GM18867 (cell line): ENCODE data around the gene CARD14.
"Not testable (repeated sequence)": the region's sequence is repeated elsewhere in the genome, so short reads cannot be mapped to it uniquely, and the experiment has no call there.

Experiments used
- ATAC-seq: cut with Tn5 transposase; IDR thresholded peaks from one replicate; pipeline ENCODE4 v1.9.1; 2021; ENCODE audit warnings: mild to moderate bottlenecking, moderate library complexity; ENCODE audit not compliant: unreplicated experiment

Gene CARD14

DNA sequence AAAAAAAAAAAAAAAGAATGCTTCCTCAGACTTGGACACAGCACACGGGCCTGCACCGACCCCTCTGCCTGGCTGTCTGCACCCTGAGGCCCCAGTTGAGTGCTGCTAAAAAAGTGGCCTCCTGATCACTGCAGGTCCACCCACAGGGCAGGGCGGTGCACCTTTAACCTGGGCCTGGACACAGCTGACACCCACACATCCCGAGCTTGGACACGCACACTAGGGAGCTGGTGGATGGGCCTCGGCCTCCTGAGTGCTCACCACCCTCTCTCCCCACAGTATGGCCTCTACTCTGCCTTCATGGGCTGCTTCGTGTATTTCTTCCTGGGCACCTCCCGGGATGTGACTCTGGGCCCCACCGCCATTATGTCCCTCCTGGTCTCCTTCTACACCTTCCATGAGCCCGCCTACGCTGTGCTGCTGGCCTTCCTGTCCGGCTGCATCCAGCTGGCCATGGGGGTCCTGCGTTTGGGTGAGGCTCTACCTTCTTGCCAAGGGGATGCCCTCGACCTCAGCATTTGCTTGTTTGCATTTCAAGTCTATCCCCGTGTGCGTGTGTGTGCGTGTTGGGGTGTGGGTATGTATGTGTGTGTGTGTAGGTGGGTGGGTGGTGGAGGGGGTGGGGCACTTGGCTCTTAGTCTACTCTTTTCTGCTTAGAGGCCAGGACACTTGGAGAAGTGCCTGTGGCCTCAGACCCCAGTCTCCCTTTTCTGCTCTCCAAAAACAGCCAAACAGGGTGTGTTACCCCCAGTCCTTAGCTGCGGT, 52.7 kb downstream of the CARD14 start:
- no peak for ATAC-seq

DNA sequence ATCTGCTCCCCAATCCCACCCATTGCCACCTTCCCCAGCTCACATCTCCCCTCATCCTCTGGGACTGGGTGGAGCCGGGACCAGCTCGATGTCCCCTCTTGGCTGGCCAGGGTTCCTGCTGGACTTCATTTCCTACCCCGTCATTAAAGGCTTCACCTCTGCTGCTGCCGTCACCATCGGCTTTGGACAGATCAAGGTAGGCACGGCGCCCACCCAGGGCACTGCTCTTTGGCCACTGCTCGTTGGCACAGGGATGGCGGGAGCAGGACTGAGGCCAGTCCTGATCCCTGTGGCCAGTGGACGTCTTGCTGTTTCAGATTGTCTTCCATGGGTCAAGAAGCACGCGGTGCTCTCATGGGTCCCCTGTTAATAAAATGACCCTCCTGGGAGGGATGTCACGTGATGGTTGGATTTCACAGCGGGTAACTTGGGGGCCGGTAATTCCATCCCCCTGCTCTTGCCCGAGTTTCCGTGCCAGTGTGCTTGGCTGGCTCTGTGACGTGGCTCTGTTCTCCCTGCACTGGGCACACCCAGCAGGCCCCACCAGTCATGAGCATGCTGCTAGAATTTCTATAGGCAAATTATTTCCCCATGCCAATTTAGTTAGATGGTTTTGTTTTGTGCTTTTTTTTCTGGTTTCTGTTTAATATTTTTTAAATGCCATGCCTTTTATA, 53.4 kb downstream of the CARD14 start:
- no peak for ATAC-seq

GRCh38 chr17:80223838-80224497, 54.1 kb downstream of the CARD14 start:
- ATAC-seq, result no peak

- ATAC-seq, result no peak
These were observed 54.9 kb downstream of the CARD14 start for GRCh38 chr17:80224683-80225082.

- ATAC-seq, result no peak
These were observed 55.4 kb downstream of the CARD14 start for GRCh38 chr17:80225230-80225629.

- no peak for ATAC-seq
These were observed 57.3 kb downstream of the CARD14 start for GRCh38 chr17:80227156-80227555.

DNA sequence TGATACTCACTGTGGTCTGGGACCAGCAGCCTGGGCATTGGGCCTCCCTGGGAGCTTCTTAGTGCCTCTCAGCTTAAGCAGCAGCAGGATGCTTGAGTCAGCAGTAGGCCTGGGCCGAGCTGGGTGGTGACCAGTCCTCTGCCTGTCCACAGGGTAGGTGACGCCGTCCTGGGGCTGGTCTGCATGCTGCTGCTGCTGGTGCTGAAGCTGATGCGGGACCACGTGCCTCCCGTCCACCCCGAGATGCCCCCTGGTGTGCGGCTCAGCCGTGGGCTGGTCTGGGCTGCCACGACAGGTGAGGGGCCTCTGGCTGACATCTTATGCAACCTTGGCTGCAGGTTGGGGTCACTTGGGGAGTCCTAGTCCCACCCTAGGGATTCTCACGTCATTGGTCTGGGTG, 57.8 kb downstream of the CARD14 start:
- no peak for ATAC-seq

DNA sequence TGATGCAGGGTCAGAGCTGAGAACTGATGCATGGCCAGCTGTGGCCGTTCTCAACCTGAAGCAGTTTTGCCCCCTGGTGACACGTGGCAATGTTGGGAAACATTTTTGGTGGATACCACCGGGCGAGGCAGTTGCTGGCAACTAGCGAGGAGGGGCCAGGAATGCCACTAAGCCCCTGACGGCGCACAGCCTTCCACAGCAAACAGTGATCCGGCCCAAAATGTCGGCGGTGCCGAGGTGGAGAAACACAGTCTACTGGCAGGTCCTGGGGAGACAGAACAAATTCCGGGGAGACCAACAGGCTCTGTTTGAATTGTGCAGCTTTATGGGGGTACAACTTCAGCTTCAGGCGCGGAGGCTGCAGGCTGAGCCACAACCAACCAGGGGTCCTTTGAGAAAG, 58.6 kb downstream of the CARD14 start:
- ATAC-seq, result no peak

DNA sequence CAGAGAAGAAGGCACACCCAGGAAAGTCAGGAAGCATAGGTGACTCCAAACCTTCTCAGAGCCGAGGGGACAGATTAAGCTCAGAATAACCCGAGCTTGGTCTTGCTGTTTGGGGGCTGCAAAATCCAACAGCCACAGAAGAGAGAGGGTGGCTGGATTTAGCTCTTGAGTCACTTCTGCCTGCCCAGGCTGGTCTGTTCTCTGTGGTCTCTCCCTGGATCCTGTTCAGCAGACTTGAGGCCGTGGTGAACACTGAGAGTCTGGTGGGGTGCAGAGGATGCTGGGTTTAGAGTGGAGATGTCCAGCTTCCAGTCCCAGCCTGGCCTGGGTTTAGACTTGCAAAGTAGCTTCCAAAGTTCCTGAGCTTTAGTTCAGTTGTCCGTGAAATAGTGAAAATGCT, 59.2 kb downstream of the CARD14 start:
- no peak for ATAC-seq

DNA sequence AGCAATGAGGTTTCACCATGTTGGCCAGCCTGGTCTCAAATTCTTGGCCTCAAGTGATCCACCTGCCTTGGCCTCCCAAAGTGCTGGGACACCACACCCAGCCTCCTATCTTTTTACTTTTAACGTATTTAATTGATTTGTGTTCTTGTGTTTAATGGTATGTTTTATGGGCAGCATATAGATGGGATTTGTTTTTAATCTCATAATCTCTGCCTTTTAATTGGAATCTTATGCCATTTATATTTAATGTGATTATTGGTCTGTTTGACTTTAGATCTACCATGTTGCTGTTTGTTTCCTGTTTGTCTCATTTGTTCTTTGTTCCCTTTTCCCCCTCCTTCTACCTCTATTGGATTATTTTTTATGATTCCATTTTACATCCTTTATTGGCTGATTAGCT, 62.6 kb downstream of the CARD14 start:
- ATAC-seq, result no peak

DNA sequence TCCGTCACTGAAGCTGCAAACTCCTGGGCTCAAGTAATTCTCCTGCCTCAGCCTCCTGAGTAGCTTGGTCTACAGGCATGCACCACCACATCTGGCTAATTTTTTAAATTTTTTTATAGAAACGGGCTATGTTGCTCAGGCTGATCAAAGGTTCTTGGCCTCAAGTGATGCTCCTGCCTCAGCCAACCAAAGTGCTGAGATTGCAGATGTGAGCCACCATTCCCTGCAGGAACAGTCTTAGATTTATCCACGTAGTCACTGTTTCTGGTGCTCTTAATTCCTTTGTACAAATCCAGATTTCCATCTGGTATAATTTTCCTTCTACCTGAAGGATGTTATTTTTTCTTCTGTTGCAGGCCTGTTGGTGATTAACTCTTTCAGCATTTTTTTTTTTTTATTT, 63.4 kb downstream of the CARD14 start:
- no peak for ATAC-seq

GRCh38 chr17:80236911-80237310, 67.1 kb downstream of the CARD14 start:
- no peak for ATAC-seq

DNA sequence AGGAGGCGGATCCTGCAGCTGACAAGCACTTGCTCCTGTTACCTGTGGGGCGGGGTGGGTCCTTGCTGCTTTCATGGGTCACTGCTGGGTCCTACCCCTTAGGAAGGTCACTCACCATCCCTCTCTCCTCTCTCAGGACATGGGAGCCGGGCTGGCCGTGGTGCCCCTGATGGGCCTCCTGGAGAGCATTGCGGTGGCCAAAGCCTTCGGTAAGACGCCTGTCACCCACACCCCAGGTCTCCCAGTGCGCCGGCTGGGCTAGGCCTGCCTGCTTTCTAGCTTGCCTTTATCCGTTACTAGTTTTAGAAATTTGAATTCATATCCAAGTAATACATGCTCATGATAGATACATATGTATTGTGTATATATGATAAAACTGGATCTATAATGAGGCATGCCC, 67.6 kb downstream of the CARD14 start:
- no peak for ATAC-seq

- ATAC-seq, result no peak
These were observed 72.7 kb downstream of the CARD14 start for GRCh38 chr17:80242505-80242904.

DNA sequence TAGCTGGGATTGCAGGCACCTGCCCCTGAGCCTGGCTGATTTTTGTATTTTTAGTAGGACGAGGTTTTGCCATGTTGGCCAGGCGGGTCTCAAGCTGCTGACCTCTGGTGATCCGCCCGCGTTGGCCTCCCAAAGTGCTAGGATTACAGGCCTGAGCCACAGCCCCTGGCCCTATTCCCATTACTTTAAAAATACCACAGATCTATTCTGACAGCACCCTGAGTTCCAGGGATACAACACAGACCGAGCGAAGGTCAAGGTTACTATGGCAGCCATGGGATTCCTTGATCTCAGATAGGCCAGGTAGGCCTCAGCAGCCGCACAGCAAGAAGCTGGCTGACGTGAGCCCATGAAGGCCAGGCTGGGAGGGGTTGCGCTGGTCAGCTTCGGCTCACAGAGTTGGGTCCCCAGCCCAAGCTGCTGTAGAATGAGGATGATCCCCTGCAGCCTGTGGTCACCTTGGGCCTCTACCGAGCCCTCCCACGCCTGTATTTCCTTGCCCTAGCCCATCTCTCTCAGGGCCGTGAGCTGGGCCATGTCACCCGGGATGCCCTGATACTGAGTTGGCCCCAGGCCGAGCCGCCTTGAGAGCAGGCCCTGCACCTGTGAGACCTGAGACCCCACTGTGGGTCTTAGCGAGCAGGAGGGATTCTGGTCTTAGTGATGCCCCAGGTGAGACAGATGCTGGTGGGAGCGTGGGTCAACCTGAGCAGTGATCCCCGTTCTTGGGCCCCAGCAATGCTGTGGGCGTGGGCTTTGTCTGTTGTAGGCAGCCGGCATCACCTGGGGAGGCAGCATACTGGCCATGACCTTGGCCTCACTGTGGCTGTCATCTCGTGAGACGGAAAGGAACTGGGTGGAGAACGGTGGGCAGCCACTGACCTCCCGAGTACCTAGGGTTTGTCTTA, 74.0 kb downstream of the CARD14 start:
- ATAC-seq, result no peak

DNA sequence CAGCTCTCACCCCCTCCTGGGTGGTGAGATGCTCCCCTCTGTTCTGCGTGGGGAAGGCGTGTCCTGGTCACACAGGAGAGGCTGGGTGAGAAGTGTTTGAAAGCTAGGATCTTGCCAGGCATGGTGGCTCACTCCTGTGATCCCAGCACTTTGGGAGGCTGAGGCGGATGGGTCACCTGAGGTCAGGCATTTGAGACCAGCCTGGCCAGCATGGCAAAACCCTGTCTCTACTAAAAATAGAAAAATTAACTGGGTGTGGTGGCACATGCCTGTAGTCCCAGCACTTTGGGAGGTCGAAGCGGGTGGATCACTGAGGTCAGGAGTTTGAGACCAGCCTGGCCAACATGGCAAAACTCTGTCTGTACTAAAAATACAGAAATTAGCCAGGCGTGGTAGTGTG, 74.6 kb downstream of the CARD14 start:
- not testable (repeated sequence) for ATAC-seq

DNA sequence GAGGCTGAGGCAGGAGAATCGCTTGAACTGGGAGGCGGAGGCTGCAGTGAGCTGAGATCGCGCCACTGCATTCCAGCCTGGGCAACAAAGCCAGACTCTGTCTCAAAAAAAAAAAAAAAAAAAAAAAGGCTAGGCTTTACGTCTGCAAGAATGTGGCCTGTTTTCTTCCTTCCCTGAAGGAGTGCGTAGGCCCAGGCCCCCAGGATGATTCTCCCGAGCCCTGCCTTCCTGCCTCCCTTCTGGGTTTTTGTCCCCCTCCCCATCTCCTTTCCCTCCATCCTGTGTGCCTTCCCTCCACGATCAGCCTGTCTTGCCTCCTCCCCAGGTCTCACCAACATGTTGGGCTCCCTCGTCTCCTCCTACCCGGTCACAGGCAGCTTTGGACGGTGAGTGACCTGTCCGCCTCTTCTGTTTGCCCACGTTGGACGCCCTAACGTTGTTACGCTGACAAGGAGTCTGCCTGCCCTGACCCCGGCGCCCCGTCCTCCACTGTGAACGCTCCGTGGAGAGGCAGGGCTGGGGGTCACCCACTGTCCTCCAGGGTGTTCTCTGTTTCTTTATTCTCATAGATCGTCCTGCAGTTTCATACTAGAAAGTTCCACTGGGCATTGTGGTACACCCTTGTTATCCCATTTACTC, 75.2 kb downstream of the CARD14 start:
- ATAC-seq, result no peak

DNA sequence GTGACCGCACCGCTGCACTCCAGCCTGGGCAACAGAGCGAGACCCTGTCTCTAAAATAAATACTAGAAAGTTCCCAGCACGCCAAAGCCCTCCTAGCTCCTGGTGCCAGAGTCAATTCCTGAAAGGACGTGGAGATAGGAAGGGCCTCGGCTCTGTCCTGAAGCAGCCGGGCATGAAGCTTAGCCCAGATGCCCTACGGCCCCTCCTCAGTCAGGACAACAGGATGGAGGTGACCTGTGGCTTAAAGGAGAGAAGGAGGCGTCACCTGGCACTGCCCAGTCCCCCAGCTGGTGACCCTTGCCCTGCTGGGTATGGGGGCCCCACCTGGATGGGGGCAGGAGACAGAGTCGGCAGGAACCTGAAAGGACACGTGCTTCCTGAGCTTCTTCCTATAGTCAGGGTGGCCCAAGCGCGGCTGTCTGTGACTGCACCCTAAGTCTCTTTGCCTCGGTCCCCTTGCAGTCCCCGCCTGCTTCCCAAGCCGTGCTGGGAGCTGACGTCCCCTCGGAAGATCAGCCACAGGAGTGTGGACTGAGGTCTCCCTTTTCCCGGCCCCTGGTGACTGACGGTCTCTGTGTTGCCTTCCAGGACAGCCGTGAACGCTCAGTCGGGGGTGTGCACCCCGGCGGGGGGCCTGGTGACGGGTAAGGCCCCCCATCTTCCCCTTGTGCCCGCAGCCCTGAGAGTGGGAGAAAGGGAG, 75.9 kb downstream of the CARD14 start:
- no peak for ATAC-seq

- ATAC-seq, result no peak
These were observed 76.4 kb downstream of the CARD14 start for GRCh38 chr17:80246266-80246681.

- no peak for ATAC-seq
These were observed 76.9 kb downstream of the CARD14 start for GRCh38 chr17:80246726-80247125.
